Dendritic cell treated with granulocyte-macrophage colony-stimulating factor and Interleukin-4, amounts not matched to agents 40 ng/mL and 50 ng/mL, for 4 days (primary cell): ENCODE measurements around the gene ADSS1.
"Not testable (repeated sequence)": the region's sequence is repeated elsewhere in the genome, so short reads cannot be mapped to it uniquely, and the experiment has no call there.

Experiments used
- H3K27ac Mint-ChIP-seq: one replicate; pipeline ENCODE4 v1.8.0; 2022; ENCODE audit warnings: mild to moderate bottlenecking, mixed read lengths
- H3K27me3 Mint-ChIP-seq: one replicate; pipeline ENCODE4 v1.8.0; 2022; ENCODE audit warnings: mild to moderate bottlenecking, mixed read lengths
- H3K36me3 Mint-ChIP-seq: one replicate; pipeline ENCODE4 v1.8.0; 2022; ENCODE audit warnings: low read depth, mixed read lengths
- H3K4me1 Mint-ChIP-seq: one replicate; pipeline ENCODE4 v1.8.0; 2022; ENCODE audit warnings: low read depth, mixed read lengths
- H3K4me3 Mint-ChIP-seq: one replicate; pipeline ENCODE4 v1.8.0; 2022; ENCODE audit warnings: mild to moderate bottlenecking, moderate library complexity, mixed read lengths
- H3K9me3 Mint-ChIP-seq: one replicate; pipeline ENCODE4 v1.8.0; 2022; ENCODE audit warnings: mixed read lengths
- intact Hi-C: fragments of 100-400 bp; cut with micrococcal nuclease; formaldehyde crosslinking; loops from one replicate; pipeline ENCODE4 v1.15.0; 2022

ADSS1 gene

DNA sequence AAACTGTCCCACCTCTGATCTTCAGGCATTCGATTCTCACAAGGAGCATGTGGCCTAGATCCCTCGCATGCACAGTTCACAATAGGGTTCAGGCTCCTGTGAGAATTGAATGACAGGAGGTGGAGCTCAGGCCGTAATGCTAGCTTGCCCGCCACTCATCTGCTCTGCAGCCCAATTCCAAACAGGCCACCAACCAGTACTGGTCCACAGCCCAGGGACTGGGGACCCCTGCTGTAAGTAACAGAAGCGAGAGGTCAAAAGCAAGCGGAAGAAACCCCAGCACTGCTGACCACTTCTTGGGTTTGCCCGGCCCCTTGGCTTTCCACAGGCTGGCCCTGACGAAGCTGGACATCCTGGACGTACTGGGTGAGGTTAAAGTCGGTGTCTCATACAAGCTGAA, 20.5 kb downstream of the ADSS1 start:
- H3K36me3 Mint-ChIP-seq = no peaks in the 10 kb centered on the region
- intact Hi-C loops = no loop called here
- peaks cover 2% of the 10 kb centered on the region for H3K27me3 Mint-ChIP-seq
- H3K4me3 Mint-ChIP-seq = no peak overlapping the region
- H3K4me1 Mint-ChIP-seq = no peaks in the 10 kb centered on the region
- no peaks in the 10 kb centered on the region for H3K9me3 Mint-ChIP-seq
- H3K27ac Mint-ChIP-seq = no peak overlapping the region

DNA sequence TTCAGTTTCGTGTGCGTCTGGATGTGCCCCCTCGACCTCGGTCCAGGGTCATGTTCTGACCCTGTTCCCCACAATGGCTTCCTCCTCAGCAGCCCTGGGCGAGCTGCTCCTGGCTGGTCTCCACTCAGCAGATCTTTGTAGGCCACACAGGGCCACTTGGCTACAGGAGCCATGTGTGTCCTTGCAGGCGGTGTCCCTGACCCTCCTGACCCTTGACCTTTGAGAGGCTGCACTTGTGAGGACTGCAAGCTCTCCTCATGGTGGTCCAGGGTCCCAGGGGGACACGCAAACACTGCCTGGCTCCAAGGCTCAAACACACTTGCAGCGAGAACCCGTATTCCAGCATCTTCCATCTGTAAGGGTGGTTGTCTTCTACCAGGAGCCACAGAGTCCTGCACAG, 21.4 kb downstream of the ADSS1 start:
- intact Hi-C loops = no loop called here
- no peaks in the 10 kb centered on the region for H3K9me3 Mint-ChIP-seq
- H3K4me3 Mint-ChIP-seq = no peak overlapping the region
- no peak overlapping the region for H3K27ac Mint-ChIP-seq
- no peaks in the 10 kb centered on the region for H3K36me3 Mint-ChIP-seq
- peaks cover 2% of the 10 kb centered on the region for H3K27me3 Mint-ChIP-seq
- no peaks in the 10 kb centered on the region for H3K4me1 Mint-ChIP-seq

DNA sequence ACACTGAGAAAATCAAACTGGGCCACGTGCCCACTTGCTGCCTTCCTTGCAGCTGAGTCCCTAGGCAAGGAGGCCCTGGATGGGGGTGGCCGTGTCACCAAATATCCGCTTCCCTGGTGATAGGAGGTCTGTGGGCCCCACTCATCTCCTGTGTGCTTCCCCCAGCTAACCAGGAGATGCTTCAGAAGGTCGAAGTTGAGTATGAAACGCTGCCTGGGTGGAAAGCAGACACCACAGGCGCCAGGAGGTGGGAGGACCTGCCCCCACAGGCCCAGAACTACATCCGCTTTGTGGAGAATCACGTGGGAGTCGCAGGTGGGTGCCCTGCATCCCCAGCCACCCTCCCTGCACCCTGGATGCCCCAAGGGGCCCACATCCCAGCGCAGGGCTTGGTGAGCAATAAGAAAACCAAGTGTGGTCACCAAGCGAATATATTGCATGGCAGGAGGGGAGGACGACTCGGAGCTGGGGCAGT, 22.1 kb downstream of the ADSS1 start:
- no peaks in the 10 kb centered on the region for H3K9me3 Mint-ChIP-seq
- H3K36me3 Mint-ChIP-seq = no peaks in the 10 kb centered on the region
- no peaks in the 10 kb centered on the region for H3K4me1 Mint-ChIP-seq
- H3K27ac Mint-ChIP-seq = no peak overlapping the region
- no peak overlapping the region for H3K4me3 Mint-ChIP-seq
- intact Hi-C loops = no loop called here
- H3K27me3 Mint-ChIP-seq = peaks cover 2% of the 10 kb centered on the region

DNA sequence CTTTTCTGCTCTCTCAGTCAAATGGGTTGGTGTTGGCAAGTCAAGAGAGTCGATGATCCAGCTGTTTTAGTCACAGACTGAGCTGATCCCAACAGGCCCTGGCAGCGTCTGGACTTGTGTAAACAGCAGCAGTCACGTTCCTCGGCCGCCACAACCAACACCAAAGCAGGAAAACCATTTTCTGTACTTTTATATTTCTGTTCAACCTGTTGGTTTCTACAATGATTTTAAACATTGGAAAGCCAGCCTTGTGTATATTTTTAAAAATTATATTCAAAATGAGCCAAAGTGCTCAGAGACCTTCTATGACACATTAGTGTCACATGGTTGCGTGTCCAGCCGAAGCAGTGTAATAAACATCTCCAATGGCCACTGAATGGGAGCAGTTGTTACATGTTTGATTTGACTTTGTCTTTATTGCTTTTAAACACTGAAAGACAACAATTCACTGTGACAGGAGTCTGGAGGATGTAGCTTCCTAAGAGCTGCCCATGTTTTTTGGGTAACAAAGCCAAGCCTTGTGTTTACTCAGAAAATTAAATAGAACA, 23.0 kb downstream of the ADSS1 start:
- no peaks in the 10 kb centered on the region for H3K4me1 Mint-ChIP-seq
- intact Hi-C loops = no loop called here
- H3K4me3 Mint-ChIP-seq = no peak overlapping the region
- peaks cover 2% of the 10 kb centered on the region for H3K27me3 Mint-ChIP-seq
- H3K9me3 Mint-ChIP-seq = no peaks in the 10 kb centered on the region
- H3K36me3 Mint-ChIP-seq = no peaks in the 10 kb centered on the region
- no peak overlapping the region for H3K27ac Mint-ChIP-seq

DNA sequence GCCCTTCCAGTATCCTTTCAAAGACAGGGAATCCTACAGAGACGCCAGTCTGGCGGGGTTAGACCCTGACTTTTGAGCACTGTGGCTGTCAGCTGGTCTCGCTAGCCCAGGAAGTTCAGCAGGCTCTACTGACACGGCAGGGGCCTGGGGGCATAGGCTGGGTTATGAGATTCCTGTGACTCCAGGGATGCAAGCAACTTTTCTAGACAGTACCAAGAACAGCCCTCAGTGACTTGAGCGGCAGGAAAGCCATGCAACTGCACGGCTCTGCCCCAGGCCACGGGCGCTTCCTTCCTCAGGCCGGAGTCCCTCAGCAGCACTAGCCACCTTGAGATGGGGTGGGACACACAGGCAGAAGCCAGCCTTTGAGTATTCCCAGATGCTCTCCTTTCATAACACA, 23.8 kb downstream of the ADSS1 start:
- H3K27ac Mint-ChIP-seq = no peak overlapping the region
- H3K36me3 Mint-ChIP-seq = peaks cover 2% of the 10 kb centered on the region
- H3K4me1 Mint-ChIP-seq = no peaks in the 10 kb centered on the region
- no peak overlapping the region for H3K4me3 Mint-ChIP-seq
- intact Hi-C loops = no loop called here
- H3K9me3 Mint-ChIP-seq = no peaks in the 10 kb centered on the region
- H3K27me3 Mint-ChIP-seq = peaks cover 2% of the 10 kb centered on the region

DNA sequence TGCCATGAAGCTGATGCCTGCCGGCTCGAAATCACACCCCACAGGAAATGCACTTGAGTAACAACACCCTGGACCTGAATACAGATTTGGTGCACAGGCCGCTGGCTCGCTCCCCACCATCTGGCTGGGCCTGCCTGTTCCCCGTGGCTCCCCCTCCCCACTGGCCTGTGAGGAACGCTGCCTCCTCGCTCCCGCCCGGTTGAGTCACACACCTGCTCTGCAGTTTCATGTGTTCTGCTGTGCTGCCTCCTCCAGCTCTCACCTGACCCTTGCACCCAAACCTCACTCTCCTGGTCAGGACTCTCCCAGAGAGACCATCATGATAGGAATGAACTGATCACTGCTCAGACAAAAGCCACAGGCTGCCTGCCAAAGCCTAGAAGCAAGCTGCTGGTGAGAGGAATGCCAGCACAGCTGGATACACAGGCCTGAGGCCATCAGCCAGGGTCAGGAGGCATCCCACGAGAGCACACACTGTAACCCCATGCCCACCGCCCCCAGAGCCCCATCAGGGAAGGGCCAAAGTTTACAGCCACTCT, 25.2 kb downstream of the ADSS1 start:
- H3K9me3 Mint-ChIP-seq = no peaks in the 10 kb centered on the region
- intact Hi-C loops = no loop called here
- peaks cover 2% of the 10 kb centered on the region for H3K27me3 Mint-ChIP-seq
- H3K4me1 Mint-ChIP-seq = peaks cover 7% of the 10 kb centered on the region
- H3K4me3 Mint-ChIP-seq = no peak overlapping the region
- no peak overlapping the region for H3K27ac Mint-ChIP-seq
- H3K36me3 Mint-ChIP-seq = peaks cover 15% of the 10 kb centered on the region

DNA sequence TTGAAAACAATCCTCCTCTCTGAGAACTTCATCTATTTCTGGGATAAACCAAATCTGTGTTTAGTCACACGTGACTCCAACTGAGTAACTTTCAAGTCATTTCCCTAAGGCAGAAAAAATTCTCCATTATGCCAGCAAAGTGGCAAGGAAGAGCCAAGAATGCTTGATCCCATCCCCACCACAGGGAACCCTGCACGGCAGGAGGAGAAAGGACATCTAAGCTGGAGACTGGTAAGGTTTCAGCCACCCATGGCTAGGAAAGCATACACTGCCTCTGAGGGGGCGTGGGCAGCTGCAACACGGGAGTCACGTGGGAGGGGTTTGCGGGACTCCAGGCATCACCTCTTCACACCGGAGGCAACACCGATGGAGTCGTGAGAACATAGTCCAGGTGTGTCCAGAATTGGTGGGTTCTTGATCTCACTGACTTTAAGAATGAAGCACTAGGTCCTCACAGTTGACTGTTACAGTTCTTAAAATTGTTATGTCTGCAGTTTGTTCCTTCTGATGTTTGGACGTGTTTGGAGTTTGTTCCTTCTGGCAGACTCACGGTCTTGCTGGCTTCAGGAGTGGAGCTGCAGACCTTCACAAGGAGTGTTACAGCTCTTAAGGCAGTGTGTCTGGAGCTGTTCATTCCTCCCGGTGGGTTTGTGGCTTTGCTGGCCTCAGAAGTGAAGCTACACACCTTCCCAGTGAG, 26.2 kb downstream of the ADSS1 start:
- intact Hi-C loops = loop anchor here (5.0 kb wide), 1 partner anchor 272 kb away; the partner anchor contains the start of gene CDCA4
- Mint-ChIP-seq H3K4me1 (peaks cover 18% of the 10 kb centered on the region), H3K36me3 (peaks cover 22% of the 10 kb centered on the region), H3K27ac (no peak overlapping the region), H3K4me3 (no peak overlapping the region), H3K27me3 (peaks cover 2% of the 10 kb centered on the region), H3K9me3 (no peaks in the 10 kb centered on the region)

DNA sequence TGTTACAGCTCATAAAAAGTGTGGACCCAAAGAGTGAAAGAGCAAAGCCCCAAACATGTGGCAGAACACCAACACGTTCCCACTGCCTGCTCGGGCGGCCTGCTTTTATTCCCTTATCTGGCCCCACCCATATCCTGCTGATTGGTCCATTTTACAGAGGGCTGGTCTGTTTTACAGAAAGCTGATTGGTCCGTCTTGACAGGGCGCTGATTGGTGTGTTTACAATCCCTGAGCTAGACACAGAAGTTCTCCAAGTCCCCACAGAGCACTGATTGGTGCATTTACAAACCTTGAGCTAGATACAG, 26.7 kb downstream of the ADSS1 start:
- H3K9me3 Mint-ChIP-seq, H3K27ac Mint-ChIP-seq, H3K4me3 Mint-ChIP-seq, H3K27me3 Mint-ChIP-seq: not testable (repeated sequence)
- intact Hi-C loops = loop anchor here (5.0 kb wide), 1 partner anchor 272 kb away; the partner anchor contains the start of gene CDCA4
- Mint-ChIP-seq H3K4me1 (peaks cover 20% of the 10 kb centered on the region), H3K36me3 (peaks cover 27% of the 10 kb centered on the region)

DNA sequence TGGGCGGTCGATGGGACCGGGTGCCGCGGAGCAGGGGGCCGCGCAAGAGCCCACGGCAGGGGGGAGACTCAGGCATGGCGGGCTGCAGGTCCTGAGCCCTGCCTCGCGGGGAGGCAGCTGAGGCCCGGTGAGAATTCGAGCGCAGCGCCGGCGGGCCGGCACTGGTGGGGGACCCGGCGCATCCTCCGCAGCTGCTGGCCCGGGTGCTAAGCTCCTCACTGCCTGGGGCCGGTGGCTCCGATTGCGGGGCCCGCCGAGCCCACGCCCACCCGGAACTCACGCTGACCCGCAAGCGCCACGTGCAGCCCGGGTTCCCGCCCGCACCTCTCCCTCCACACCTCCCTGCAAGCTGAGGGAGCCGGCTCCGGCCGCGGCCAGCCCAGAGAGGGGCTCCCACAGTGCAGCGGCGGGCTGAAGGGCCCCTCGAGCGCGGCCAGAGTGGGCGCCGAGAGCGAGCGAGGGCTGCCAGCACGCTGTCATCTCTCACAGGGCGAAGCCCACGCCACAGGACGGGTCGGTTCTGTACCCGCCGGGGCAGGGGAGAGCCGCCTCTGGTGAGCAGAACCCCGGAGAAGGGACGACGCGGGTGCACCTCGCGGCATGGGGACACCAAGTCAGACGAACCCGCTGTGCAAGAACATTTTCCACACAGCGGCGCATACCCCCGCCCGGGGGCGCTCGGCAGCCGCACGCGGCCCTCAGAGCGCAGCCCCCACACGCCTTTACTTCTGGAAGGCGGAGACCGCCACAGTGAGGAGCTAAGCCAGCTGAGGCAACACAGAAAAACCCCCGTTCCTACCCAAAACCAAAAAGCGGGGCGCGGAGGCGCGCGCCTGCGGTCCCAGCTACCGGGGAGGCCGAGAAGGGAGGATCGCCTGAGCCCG, 27.8 kb downstream of the ADSS1 start:
- H3K9me3 Mint-ChIP-seq = no peaks in the 10 kb centered on the region
- peaks cover 2% of the 10 kb centered on the region for H3K27me3 Mint-ChIP-seq
- H3K36me3 Mint-ChIP-seq = peaks cover 38% of the 10 kb centered on the region
- H3K4me1 Mint-ChIP-seq = peaks cover 20% of the 10 kb centered on the region
- peak overlapping the region; percentile 97 for H3K27ac Mint-ChIP-seq
- intact Hi-C loops = loop anchor here (2.0 to 5.0 kb wide), 2 partner anchors 35 to 271 kb away; partner anchors contain the start of gene CDCA4
- H3K4me3 Mint-ChIP-seq = peak overlapping the region; percentile 98

DNA sequence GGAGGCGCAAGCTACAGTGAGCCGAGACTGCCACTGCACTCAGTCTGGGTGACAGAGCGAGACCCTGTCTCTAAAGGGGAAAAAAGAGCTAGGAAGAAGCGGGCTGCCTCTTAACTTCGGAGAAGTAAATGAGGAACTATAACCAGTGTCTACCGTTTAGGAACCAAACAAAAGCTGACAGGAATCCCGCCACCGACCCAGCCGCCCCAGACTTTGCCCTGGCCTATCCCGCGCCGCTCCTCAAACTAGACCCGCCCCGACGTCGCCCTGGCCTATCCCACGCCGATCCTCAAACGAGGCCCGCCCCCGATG, 28.4 kb downstream of the ADSS1 start:
- H3K4me3 Mint-ChIP-seq = peak overlapping the region; percentile 98
- H3K4me1 Mint-ChIP-seq = peaks cover 20% of the 10 kb centered on the region
- peaks cover 44% of the 10 kb centered on the region for H3K36me3 Mint-ChIP-seq
- intact Hi-C loops = loop anchor here (2.0 to 5.0 kb wide), 2 partner anchors 34 to 270 kb away; partner anchors contain the start of gene CDCA4
- H3K9me3 Mint-ChIP-seq = no peaks in the 10 kb centered on the region
- H3K27me3 Mint-ChIP-seq = peaks cover 2% of the 10 kb centered on the region
- peak overlapping the region; percentile 97 for H3K27ac Mint-ChIP-seq

DNA sequence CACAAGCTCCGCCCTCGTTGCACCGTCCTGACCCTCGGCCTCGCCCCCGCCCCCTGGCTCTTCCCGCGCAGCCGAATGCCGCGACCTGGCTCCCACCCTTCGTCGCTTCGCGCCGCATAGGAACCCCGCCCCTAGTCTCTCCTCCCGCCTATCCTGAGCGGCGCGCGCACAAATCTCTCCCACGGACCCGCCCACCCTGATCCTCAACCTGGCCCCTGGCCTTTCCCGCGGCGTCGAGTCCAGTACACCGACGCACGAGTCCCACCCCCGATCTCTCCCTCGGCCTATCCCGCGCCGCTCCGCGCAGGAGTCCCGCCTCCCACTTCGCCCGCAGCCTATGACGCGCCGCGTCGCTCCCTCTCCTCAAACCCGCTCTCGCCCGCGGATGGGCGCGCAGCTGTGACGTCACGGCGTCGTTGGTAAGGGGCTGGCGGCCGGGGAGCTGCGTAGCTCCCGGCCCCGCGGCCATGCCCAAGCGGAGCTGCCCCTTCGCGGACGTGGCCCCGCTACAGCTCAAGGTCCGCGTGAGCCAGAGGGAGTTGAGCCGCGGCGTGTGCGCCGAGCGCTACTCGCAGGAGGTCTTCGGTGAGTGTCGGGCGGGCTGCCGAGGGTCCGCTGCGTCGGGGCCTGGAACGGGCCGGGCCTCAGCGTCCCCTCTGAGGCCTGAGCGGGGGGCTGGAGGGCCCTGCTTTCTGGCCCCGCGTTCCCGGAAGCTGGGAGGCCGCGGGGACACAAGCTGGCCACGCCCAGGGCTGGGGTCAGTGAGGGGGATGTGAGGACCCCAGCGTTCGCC, 28.9 kb downstream of the ADSS1 start, which contains the start of gene SIVA1:
SIVA1 (plus strand) TSS at position 413 of the 793 bp plus-strand sequence; CDS start at position 468, 55 bp downstream.
- H3K4me3 Mint-ChIP-seq = peak within 1 kb of the TSS; percentile 98
- peak within 1 kb of the TSS; percentile 97 for H3K27ac Mint-ChIP-seq
- H3K27me3 Mint-ChIP-seq = peaks cover 2% of the 10 kb centered on the region
- H3K4me1 Mint-ChIP-seq = peaks cover 20% of the 10 kb centered on the region
- no peaks in the 10 kb centered on the region for H3K9me3 Mint-ChIP-seq
- intact Hi-C loops = loop anchor here (1.0 to 5.0 kb wide), 3 partner anchors 29 to 269 kb away; partner anchors contain the start of genes ADSS1 and CDCA4
- peaks cover 49% of the 10 kb centered on the region for H3K36me3 Mint-ChIP-seq

DNA sequence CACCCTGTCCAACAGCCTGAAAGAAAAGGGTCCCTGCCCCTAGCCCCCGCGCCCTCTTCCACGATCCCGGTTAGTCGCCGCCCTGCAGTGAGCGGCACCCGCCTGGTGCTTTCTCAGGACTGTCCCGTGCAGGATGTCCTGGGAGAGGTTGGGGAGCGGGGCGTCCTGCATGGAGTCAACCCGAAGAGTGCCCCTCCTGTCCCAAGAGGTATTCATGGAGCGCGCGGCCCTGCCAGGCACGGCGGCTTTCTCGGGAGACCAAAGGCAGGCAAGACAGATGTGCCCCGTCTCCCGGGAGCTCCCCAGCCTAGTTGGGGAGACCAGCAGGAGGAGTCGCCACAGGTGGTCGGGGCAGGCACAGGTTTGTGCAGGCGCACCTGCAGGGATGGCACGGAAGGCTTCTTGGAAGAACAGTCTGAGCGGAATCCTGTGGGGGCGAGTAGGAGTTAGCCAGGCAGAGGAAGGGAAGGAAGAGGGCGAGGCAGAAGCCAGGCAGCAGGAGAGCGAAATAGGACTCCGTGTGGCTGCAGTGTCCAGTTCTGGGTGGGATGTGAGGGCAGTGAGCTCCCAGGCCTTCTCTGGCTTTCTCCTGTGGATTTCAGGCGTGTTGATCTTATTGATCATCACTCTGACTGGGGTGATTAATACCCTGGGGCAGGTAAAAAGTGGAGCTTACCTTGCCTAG, 29.6 kb downstream of the ADSS1 start:
- intact Hi-C loops = loop anchor here (1.0 to 5.0 kb wide), 3 partner anchors 29 to 269 kb away; partner anchors contain the start of genes ADSS1 and CDCA4
- Mint-ChIP-seq H3K27me3 (peaks cover 2% of the 10 kb centered on the region), H3K27ac (peak overlapping the region; percentile 97), H3K4me3 (peak overlapping the region; percentile 98), H3K4me1 (peaks cover 20% of the 10 kb centered on the region), H3K36me3 (peaks cover 57% of the 10 kb centered on the region), H3K9me3 (no peaks in the 10 kb centered on the region)
